ENCODE data around the gene P3H4.

Gene P3H4

GRCh38 chr17:41816637-41817320 is 5.0 kb upstream of the P3H4 start:
- no peak overlapping the region for H3K4me3 ChIP-seq (ENCODE audit: low read depth, low read length)
- no peak for DNase-seq (ENCODE audit: low read depth)
- TF ChIP-seq CTCF (IDR thresholded peaks at IDR 0.05; ENCODE audit: control insufficient read depth, extremely low read depth, insufficient read depth) = no peak

- TF ChIP-seq CTCF (IDR thresholded peaks at IDR 0.05; ENCODE audit: control insufficient read depth, extremely low read depth, insufficient read depth) = no peak
- no peak for DNase-seq (ENCODE audit: low read depth)
- peak overlapping the region; percentile 68 for H3K4me3 ChIP-seq (ENCODE audit: low read depth, low read length)
Observed at GRCh38 chr17:41814195-41814594, 2.4 kb upstream of the P3H4 start.

GRCh38 chr17:41813699-41814124 is 2.0 kb upstream of the P3H4 start:
- DNase-seq (ENCODE audit: low read depth) = no peak
- peak overlapping the region; percentile 68 for H3K4me3 ChIP-seq (ENCODE audit: low read depth, low read length)
- TF ChIP-seq CTCF (IDR thresholded peaks at IDR 0.05; ENCODE audit: control insufficient read depth, extremely low read depth, insufficient read depth) = no peak

- H3K4me3 ChIP-seq (ENCODE audit: low read depth, low read length) = peak overlapping the region; percentile 68
- no peak for TF ChIP-seq CTCF (IDR thresholded peaks at IDR 0.05; ENCODE audit: control insufficient read depth, extremely low read depth, insufficient read depth)
- no peak for DNase-seq (ENCODE audit: low read depth)
Observed at GRCh38 chr17:41813152-41813680, 1.5 kb upstream of the P3H4 start.

GRCh38 chr17:41812381-41813151 is 817 bp upstream of the P3H4 start, which contains the start of gene FKBP10:
FKBP10 (plus strand) TSS chr17:41813004; CDS start chr17:41813035, 31 bp downstream.
- DNase-seq (ENCODE audit: low read depth) = peak; percentile 39
- H3K4me3 ChIP-seq (ENCODE audit: low read depth, low read length) = peak within 1 kb of the TSS; percentile 68
- no peak for TF ChIP-seq CTCF (IDR thresholded peaks at IDR 0.05; ENCODE audit: control insufficient read depth, extremely low read depth, insufficient read depth)

GRCh38 chr17:41810659-41811548 is 845 bp downstream of the P3H4 start:
- no peak for DNase-seq (ENCODE audit: low read depth)
- H3K4me3 ChIP-seq (ENCODE audit: low read depth, low read length) = peak overlapping the region; percentile 68
- TF ChIP-seq CTCF (IDR thresholded peaks at IDR 0.05; ENCODE audit: control insufficient read depth, extremely low read depth, insufficient read depth) = no peak

Data from LNCaP clone FGC (cell line).